ENCODE measurements around the gene LSAMP. TPM values are rescaled to one million over a fixed set of nuclear protein-coding genes. Genes with fewer than 3 reads are reported as not detected.

Gene LSAMP
- 3.9 TPM for total RNA-seq

DNA sequence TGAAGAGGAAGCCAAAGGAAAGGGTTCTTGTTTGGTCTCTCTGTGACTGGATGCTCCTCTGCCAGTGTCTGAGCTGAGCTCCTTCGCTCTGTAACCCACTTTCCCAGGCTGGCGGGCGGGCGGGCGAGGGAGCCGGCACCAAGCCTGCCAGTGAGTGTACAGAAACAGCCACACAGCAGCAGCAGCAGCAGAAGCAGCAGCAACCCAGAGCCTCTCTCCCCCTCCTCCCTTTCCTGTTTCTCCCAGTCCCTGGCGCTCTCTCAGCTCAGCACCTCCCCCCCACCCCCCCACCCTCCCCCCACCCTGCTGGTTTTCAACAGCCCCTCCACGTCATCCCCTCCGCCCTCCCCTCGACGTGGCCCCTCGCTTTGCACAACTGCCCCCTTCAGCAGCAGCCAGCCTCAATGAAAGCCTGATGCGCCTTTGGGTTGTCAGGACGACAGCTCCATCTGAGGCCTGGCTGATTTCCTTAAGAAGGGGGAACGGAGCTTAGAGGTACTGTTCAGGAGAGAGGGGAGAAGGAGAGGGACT is at the start of gene LSAMP:
LSAMP (minus strand) TSS at position 177 of the 531 bp plus-strand sequence.
- intact Hi-C loops (cut with DNase I): no loop called here
- Histone ChIP-seq H3K4me1 (peaks cover 7% of the 10 kb centered on the region), H3K27me3 (no peaks in the 10 kb centered on the region), H3K36me3 (no peaks in the 10 kb centered on the region), H3K9me3 (no peaks in the 10 kb centered on the region), H3K27ac (peak within 1 kb of the TSS; percentile 39), H3K4me3 (peak within 1 kb of the TSS; percentile 38 to 42)
- DNase-seq (ENCODE audit: extremely low spot score in 2 of 2): no peak
- TF ChIP-seq POLR2A (IDR thresholded peaks at IDR 0.05): no peak
- no peak for TF ChIP-seq CTCF (IDR thresholded peaks at IDR 0.05)
- no peak for TF ChIP-seq POLR2AphosphoS5 (IDR thresholded peaks at IDR 0.05; ENCODE audit: insufficient read depth in 1 of 2, low read depth in 1 of 2)

- Histone ChIP-seq H3K4me3 (no peak overlapping the region), H3K27ac (no peak overlapping the region), H3K36me3 (no peaks in the 10 kb centered on the region), H3K4me1 (no peaks in the 10 kb centered on the region), H3K9me3 (no peaks in the 10 kb centered on the region), H3K27me3 (no peaks in the 10 kb centered on the region)
- intact Hi-C loops (cut with DNase I): no loop called here
- DNase-seq (ENCODE audit: extremely low spot score in 2 of 2): no peak
- no peak for TF ChIP-seq POLR2A (IDR thresholded peaks at IDR 0.05)
- no peak for TF ChIP-seq POLR2AphosphoS5 (IDR thresholded peaks at IDR 0.05; ENCODE audit: insufficient read depth in 1 of 2, low read depth in 1 of 2)
- no peak for TF ChIP-seq CTCF (IDR thresholded peaks at IDR 0.05)
Measured at GRCh38 chr3:116492379-116492778, 47.1 kb upstream of the LSAMP start.

GRCh38 chr3:116483135-116483534 is 37.8 kb upstream of the LSAMP start:
- Histone ChIP-seq H3K4me1 (no peaks in the 10 kb centered on the region), H3K9me3 (no peaks in the 10 kb centered on the region), H3K27me3 (no peaks in the 10 kb centered on the region), H3K36me3 (no peaks in the 10 kb centered on the region), H3K27ac (no peak overlapping the region), H3K4me3 (no peak overlapping the region)
- TF ChIP-seq POLR2AphosphoS5 (IDR thresholded peaks at IDR 0.05; ENCODE audit: insufficient read depth in 1 of 2, low read depth in 1 of 2) (no peak), CTCF (IDR thresholded peaks at IDR 0.05) (no peak), POLR2A (IDR thresholded peaks at IDR 0.05) (no peak)
- intact Hi-C loops (cut with DNase I): no loop called here
- DNase-seq (ENCODE audit: extremely low spot score in 2 of 2): no peak

GRCh38 chr3:116476691-116477090 is 31.4 kb upstream of the LSAMP start:
- H3K4me3 ChIP-seq: no peak overlapping the region
- H3K9me3 ChIP-seq: no peaks in the 10 kb centered on the region
- no peaks in the 10 kb centered on the region for H3K27me3 ChIP-seq
- TF ChIP-seq POLR2A (IDR thresholded peaks at IDR 0.05): no peak
- no peak for TF ChIP-seq POLR2AphosphoS5 (IDR thresholded peaks at IDR 0.05; ENCODE audit: insufficient read depth in 1 of 2, low read depth in 1 of 2)
- TF ChIP-seq CTCF (IDR thresholded peaks at IDR 0.05): no peak
- no peaks in the 10 kb centered on the region for H3K4me1 ChIP-seq
- intact Hi-C loops (cut with DNase I): no loop called here
- no peak overlapping the region for H3K27ac ChIP-seq
- no peak for DNase-seq (ENCODE audit: extremely low spot score in 2 of 2)
- H3K36me3 ChIP-seq: no peaks in the 10 kb centered on the region

GRCh38 chr3:116474801-116475200 is 29.5 kb upstream of the LSAMP start:
- Histone ChIP-seq H3K9me3 (no peaks in the 10 kb centered on the region), H3K27me3 (no peaks in the 10 kb centered on the region), H3K36me3 (no peaks in the 10 kb centered on the region), H3K4me3 (no peak overlapping the region), H3K4me1 (no peaks in the 10 kb centered on the region), H3K27ac (no peak overlapping the region)
- TF ChIP-seq POLR2AphosphoS5 (IDR thresholded peaks at IDR 0.05; ENCODE audit: insufficient read depth in 1 of 2, low read depth in 1 of 2): no peak
- TF ChIP-seq POLR2A (IDR thresholded peaks at IDR 0.05): no peak
- TF ChIP-seq CTCF (IDR thresholded peaks at IDR 0.05): no peak
- no peak for DNase-seq (ENCODE audit: extremely low spot score in 2 of 2)
- intact Hi-C loops (cut with DNase I): no loop called here
